VCaP (cell line): ENCODE results near the gene MTAP.

Experiments used
- H3K27ac ChIP-seq: fragments of 450-650 bp; 2 replicates; pipeline ENCODE4 v1.5.1; 2017
- TF ChIP-seq, protein P1 (sequence below): fragments of 450-650 bp; conservative IDR thresholded peaks from 2 replicates; pipeline ENCODE4 v1.5.1; 2017; ENCODE audit warnings: mild to moderate bottlenecking, moderate library complexity

The MTAP gene

DNA sequence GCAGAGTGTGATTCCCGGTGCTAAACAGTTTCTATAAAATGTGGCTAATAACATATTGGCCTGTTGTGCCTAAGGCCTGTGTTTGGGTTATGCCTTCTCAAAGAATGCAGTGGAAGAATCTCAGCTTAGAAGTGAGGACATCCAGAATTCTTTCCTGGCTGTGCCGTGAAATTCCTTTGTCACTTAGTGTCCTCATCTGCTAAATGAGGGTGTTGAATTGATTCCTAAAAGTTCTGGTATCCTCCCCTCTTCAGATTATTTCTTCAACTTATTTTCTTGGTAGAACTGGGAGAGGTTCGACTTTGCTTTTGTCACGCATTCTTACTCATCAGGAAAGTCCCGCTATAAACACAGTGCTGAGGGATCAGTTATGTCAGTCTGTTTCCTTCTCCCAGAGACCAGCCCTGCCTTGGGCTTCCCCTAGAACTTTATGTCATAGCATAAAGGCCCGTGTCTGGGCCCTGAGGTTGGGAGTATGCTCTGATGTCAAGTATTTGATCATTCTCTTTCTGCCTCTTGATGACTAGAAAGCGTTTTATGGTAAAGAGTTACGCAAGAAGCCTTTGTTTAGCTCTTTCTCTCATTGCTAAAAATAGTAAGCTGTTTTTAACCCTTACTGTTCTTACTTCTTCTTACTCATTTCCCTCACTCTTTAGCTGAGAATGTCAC, 29.5 kb downstream of the MTAP start:
- no peak overlapping the region for H3K27ac ChIP-seq
- TF ChIP-seq, protein P1, sequence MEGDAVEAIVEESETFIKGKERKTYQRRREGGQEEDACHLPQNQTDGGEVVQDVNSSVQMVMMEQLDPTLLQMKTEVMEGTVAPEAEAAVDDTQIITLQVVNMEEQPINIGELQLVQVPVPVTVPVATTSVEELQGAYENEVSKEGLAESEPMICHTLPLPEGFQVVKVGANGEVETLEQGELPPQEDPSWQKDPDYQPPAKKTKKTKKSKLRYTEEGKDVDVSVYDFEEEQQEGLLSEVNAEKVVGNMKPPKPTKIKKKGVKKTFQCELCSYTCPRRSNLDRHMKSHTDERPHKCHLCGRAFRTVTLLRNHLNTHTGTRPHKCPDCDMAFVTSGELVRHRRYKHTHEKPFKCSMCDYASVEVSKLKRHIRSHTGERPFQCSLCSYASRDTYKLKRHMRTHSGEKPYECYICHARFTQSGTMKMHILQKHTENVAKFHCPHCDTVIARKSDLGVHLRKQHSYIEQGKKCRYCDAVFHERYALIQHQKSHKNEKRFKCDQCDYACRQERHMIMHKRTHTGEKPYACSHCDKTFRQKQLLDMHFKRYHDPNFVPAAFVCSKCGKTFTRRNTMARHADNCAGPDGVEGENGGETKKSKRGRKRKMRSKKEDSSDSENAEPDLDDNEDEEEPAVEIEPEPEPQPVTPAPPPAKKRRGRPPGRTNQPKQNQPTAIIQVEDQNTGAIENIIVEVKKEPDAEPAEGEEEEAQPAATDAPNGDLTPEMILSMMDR = no peak

DNA sequence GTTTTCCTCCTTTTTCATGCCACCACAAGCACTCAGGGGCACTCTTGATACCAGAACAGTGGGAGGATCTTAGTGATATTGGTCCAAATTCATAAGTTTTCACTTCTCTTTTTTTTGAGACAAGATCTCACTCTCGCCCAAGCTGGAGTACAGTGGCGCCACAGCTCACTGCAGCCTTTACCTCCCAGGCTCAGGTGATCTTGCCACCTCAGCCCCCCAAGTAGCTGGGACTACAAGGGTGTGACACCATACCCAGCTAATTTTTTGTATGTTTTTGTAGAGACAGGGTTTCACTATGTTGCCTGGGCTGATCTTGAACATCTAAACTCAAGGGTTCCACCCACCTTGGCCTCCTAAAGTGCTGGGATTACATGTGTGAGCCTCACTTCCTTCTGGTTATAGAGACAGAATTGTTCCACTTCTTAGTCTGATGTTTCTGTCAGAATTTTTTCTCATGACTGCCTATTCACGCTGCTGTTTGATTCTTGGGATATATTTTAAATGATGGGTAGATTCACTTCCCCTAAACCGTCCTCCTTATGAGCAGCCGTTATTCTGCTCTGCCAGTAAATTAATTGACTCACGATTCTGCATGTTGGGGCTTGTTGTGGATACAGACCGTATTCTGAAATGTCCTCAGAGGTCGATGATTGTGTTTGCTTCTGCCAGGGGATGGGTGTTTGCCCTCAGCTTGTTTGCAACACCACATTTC, 30.8 kb downstream of the MTAP start:
- TF ChIP-seq, protein P1 = no peak

DNA sequence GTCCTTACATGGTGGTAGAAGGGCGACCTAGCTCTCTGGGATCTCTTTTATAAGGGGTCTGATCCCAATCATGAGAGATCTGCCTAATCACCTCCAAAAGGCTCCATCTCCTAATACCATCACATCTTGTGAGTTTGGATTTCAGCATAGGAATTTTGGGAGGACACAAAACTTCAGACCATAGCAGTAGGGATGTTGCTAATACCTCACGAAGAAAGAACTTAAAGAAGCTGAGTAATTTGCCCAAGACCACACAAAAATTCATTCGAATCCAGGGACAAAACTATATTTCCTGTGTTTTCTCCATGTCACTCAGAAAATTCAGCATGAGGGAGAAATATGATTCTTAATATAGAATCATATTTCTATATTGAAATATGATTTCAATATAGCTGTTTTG, 32.7 kb downstream of the MTAP start:
- H3K27ac ChIP-seq = no peak overlapping the region
- TF ChIP-seq, protein P1 = no peak

More for the DNA sequence above, 30.8 kb downstream of the MTAP start:
- no peak overlapping the region for H3K27ac ChIP-seq

DNA sequence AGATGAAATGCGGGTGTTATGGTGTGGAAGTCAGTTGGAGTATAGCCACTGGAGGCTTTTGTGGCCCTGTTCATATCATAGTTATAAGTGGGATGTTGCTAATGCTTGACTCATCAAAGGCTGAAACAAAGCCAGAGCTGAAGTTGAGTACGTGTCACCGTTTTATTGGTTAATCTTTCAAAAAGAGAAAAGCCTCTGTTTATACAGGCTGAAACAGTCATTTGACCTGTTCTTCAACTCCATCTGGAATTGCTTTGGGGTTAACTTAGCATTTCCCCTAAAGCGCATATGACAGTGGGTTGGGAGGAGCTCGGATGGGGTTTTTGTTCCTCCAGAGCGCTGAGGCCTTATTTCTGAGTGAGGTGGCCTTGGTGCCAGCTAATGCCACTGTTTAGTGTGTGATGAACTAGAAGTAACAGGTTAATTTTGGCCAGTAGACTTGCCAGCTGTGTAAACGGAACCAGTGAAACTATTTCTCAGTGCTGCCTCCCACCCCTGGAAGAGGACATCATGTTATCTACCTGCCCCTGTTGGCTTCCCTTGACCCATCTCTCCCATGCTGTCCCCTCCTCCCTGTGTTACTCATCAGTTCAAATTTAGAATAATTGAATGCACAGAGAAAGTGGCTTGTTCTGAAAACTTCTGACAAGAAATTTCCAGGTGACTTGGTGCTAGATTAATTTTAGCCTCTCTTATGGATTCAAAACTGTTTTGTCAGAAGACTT, 34.2 kb downstream of the MTAP start:
- H3K27ac ChIP-seq = no peak overlapping the region
- TF ChIP-seq, protein P1 = no peak

DNA sequence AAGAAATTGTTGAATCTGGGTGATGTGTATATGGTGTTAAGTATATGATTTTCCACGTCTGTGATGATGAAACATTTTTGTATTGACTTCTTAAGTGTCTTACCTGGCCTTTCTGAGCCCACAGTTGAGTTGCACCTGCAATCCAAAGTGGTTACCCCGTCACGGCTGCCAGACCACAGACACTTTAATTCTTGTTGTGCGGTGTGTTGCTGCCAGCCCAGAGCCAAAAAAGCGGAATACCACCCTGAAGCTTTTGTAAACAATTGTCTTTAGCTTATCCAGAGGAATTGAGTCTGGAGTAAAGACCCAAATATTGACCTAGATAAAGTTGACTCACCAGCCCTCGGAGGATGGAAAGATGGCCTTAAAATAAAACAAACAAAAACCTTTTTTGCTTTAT, 35.1 kb downstream of the MTAP start:
- TF ChIP-seq, protein P1 = no peak
- H3K27ac ChIP-seq = no peak overlapping the region

DNA sequence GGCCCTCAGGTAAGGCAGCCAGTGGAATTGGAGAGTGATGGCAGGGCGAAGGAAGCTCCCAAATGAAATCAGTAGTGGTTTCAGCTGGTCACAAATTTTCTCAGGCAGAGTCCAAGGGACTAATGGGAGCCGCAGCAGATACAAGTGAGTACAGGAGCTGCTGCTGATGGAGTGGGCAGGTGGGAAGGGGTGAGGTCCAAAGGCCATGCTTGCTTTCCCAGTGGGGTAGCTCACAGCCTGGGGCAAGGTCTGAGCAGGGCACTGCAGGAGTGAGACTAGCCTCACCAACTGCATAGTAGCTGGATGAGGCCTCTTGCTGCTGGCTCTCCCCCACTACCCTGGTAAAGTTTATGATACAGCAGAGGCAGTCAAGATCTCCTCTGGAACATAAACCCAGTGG, 38.2 kb downstream of the MTAP start:
- H3K27ac ChIP-seq = no peak overlapping the region
- TF ChIP-seq, protein P1 = no peak

DNA sequence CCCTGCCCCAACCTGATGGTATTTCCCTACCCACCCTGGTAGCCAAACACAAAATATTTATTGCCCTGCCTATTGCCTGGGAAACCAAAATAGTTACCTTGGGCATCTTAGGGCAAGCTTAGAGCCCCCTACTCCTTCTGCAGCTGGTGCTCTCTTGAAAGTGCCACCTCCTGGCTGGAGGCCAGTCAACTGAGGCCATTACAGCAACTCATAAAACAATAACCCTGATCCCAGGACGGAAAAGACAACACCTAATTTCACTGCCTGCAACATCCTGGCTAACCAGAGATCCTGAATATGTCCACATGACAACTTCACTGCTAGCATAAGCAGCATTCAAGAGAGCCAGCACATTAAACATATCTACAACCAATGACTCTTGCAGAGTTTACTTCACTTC, 38.7 kb downstream of the MTAP start:
- H3K27ac ChIP-seq = no peak overlapping the region
- TF ChIP-seq, protein P1 = no peak
